GM12874 (cell line): ENCODE data around the gene PDE10A.

Source experiments
- TF ChIP-seq, protein P1 (sequence below): IDR thresholded peaks from 2 replicates; pipeline ENCODE4 v1.5.1; 2011; ENCODE audit warnings: low read depth, mild to moderate bottlenecking, control low read depth, low read length, moderate library complexity; ENCODE audit not compliant: insufficient read depth

Gene PDE10A

DNA sequence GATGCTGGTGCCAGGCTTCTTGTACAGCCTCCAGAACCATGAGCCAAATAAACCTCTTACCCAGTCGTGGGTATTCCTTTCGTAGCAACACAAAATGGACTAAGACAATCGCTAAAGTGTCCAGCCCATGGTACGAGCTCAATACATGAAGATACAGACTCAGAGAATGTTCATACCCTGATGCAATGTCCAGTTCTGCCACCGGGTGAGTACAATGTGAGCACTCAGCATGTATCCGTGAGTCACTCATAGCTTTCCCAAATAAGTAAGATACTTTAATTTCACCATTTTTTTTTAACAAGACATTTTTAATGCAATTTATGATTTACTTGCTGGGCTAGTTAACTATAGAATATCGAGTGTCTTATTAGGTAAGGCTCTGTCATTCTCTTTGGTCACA, 26.7 kb upstream of the PDE10A start:
- TF ChIP-seq, protein P1, sequence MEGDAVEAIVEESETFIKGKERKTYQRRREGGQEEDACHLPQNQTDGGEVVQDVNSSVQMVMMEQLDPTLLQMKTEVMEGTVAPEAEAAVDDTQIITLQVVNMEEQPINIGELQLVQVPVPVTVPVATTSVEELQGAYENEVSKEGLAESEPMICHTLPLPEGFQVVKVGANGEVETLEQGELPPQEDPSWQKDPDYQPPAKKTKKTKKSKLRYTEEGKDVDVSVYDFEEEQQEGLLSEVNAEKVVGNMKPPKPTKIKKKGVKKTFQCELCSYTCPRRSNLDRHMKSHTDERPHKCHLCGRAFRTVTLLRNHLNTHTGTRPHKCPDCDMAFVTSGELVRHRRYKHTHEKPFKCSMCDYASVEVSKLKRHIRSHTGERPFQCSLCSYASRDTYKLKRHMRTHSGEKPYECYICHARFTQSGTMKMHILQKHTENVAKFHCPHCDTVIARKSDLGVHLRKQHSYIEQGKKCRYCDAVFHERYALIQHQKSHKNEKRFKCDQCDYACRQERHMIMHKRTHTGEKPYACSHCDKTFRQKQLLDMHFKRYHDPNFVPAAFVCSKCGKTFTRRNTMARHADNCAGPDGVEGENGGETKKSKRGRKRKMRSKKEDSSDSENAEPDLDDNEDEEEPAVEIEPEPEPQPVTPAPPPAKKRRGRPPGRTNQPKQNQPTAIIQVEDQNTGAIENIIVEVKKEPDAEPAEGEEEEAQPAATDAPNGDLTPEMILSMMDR, result peak; percentile 11; the same call in 1 of the 2 replicates

DNA sequence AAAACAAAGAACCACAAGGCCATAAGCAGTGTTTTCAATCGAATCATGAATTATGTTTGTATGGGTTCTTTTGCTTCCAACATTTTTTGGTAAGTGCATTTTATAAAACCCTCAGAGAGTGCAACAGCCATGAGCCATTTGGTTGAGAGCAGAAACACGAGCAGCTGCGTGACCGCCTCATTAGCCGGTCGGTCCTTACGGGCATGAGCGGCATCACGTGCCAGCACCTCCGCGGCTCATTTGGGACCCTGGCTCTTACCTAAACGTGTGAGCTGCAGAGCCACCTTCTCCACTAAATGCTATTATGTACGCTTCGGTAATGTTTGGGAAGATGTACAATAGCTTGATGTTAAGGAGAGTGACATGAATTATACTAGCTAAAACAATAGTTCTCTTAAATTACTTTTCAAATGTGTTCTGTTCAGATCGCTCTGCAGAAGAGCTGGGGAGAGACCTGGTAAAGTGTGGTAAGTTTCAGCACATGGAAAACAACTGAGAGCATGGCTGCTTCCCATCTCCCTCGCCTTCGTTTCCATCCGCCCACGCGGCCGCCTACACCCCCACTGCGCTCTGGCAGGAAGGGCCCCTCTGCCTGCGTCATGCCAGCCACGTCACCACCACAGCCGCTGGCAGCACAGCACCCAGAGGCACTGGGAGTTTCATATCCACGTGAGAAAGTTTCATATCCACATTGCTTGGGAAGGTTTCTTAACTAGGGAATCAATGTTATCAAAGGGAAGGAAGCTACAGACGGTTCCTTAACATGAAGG, 23.7 kb upstream of the PDE10A start:
- TF ChIP-seq, protein P1, result no peak

DNA sequence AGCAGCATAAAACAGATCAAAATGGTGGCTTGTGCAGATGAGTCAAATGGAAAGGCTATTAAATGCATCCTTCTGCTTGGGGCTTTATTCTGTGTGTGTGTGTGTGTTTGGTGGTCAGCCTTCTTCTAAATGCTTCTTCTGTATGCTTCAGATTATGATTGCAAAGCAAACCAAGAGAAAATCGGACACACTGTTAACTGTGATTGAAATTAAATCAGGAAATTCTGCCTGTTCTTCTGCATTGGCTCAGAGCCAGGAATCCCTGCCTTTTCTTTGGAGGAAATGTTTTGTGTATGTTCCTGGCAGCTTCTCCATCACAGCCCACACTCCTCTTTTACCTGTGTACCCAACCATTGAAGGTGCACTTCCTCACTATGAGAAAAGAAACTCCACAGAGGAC, 22.3 kb upstream of the PDE10A start:
- TF ChIP-seq, protein P1, result no peak

DNA sequence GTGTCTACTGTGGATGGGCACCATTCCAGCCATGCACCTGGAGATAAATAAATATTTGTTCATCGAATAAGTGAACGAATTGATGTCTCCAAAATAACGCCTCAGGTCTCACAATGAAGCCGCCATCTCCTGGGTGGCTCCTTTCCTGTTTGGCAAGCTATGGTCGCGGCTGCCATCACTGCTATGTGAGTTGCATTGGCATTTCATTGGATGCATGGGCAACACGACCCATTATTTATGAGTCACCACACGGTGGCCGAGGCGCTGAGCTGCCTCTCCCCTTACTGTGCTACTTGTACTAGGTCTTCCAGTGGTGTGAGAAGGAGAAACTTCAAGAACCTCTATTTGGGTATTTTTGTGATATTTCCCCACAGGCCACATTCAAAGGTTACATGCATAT, 21.3 kb upstream of the PDE10A start:
- TF ChIP-seq, protein P1, result no peak

DNA sequence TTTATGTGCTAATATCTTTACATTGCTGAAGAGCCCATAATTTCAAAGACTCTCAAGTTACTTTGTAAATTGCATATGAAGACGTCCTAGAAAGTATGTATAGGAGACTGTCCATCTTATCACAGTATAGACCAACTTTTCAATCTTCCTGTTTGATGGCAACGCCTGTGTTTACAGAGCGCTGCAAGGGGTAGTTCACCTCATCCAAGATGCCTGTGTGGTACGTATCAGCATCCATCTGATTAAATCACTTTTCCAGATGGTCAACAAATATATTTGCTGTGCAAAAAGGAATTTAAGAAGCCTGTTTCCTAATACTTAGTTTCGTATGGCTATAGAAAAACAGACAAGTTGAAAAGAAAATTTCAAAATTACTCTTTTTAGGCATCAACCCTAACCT, 17.9 kb upstream of the PDE10A start:
- TF ChIP-seq, protein P1, result no peak

DNA sequence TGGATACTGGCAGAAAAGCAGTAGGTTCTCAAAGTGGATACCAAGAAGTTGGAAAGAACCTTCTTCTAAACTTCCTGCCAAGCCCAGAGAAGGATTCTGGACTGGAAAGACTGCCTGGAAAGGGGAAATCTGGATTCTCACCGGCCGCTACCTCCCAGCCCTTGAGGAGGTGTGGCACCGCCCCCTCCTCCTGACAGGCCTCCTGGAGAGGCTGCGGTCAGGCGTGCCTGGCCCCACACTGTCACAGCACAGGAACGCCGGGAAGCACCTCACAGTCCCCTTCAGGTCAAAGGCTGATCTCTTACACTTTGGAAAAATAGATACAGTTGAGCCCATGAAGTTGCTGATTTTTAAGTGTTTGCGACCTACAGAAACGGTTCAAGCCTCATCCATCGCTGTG, 16.3 kb upstream of the PDE10A start:
- TF ChIP-seq, protein P1, result no peak

DNA sequence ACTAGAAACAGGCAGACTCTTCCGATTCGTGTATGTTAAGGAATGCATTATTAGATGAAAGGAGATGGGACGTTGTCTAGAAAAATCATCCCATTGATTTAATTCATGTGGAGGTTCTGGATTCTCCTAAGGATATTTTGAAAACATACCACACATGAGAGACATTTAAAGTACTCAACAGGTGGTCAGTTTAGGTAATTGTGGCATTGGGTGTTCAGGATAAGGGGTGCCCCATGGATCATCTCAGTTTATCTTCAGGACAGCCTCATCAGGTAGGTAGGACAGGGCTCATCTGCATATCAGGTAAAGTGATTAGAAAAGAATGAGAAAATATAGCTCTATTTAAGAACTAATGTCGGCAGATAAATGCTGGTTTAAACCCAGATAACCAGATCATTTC, 15.9 kb upstream of the PDE10A start:
- TF ChIP-seq, protein P1, result no peak
